SIG-M5 treated with dmso at 0.1 percent for 504 hours (cell line): ENCODE data around the gene MAP3K2.
"Not testable (repeated sequence)": the region's sequence is repeated elsewhere in the genome, so short reads cannot be mapped to it uniquely, and the experiment has no call there.

ENCODE experiments used
- DNase-seq: peaks from one replicate; lab custom pipeline; 2025; ENCODE audit not compliant: unreplicated experiment; lab: John Stamatoyannopoulos, UW

The MAP3K2 gene

GRCh38 chr2:127355407-127356008 lies 32.3 kb downstream of the MAP3K2 start:
- no peak for DNase-seq

- peak; percentile 24 for DNase-seq
These were observed 33.7 kb downstream of the MAP3K2 start for GRCh38 chr2:127353873-127354676.

GRCh38 chr2:127353223-127353622 lies 34.6 kb downstream of the MAP3K2 start:
- not testable (repeated sequence) for DNase-seq

- no peak for DNase-seq
These were observed 36.2 kb downstream of the MAP3K2 start for GRCh38 chr2:127351603-127352002.

GRCh38 chr2:127348426-127349000 lies 39.3 kb downstream of the MAP3K2 start:
- DNase-seq: peak; percentile 19

GRCh38 chr2:127347734-127348392 lies 39.9 kb downstream of the MAP3K2 start:
- no peak for DNase-seq

- no peak for DNase-seq
These were observed 40.8 kb downstream of the MAP3K2 start for GRCh38 chr2:127347015-127347414.

- no peak for DNase-seq
These were observed 44.5 kb downstream of the MAP3K2 start for GRCh38 chr2:127343277-127343676.

- DNase-seq: peak; percentile 71
These were observed 45.7 kb downstream of the MAP3K2 start for GRCh38 chr2:127342101-127342500.

- DNase-seq: no peak
These were observed 55.4 kb downstream of the MAP3K2 start for GRCh38 chr2:127332335-127332734.

GRCh38 chr2:127330753-127331152 lies 57.0 kb downstream of the MAP3K2 start:
- DNase-seq: no peak

GRCh38 chr2:127326289-127326945 lies 61.4 kb downstream of the MAP3K2 start:
- no peak for DNase-seq

GRCh38 chr2:127324635-127325034 lies 63.1 kb downstream of the MAP3K2 start:
- DNase-seq: peak; percentile 28

- DNase-seq: no peak
These were observed 66.5 kb downstream of the MAP3K2 start for GRCh38 chr2:127321303-127321702.

GRCh38 chr2:127320586-127321275 lies 67.0 kb downstream of the MAP3K2 start:
- DNase-seq: no peak

GRCh38 chr2:127320067-127320466 lies 67.7 kb downstream of the MAP3K2 start:
- no peak for DNase-seq

- DNase-seq: no peak
These were observed 73.4 kb downstream of the MAP3K2 start for GRCh38 chr2:127314193-127314988.

- DNase-seq: peak; percentile 73
These were observed 74.4 kb downstream of the MAP3K2 start for GRCh38 chr2:127313406-127313805.

GRCh38 chr2:127310980-127311379 lies 76.8 kb downstream of the MAP3K2 start:
- DNase-seq: no peak

GRCh38 chr2:127309468-127309867 lies 78.3 kb downstream of the MAP3K2 start:
- DNase-seq: no peak
